Amygdala (tissue), 56 donors: ENCODE results near the gene LRP8.

Experiments used
- DNase-seq, 56 donors: peaks; one replicate each; lab custom pipeline; 2025; lab: John Stamatoyannopoulos, UW

The LRP8 gene

GRCh38 chr1:53196485-53197290, 131.2 kb downstream of the LRP8 start, which contains the start of gene CPT2:
Gene CPT2 (plus strand): TSS chr1:53196824. CDS start chr1:53196944, 120 bp downstream.
- peak; percentile 21 to 94 (median 82) for DNase-seq

DNA sequence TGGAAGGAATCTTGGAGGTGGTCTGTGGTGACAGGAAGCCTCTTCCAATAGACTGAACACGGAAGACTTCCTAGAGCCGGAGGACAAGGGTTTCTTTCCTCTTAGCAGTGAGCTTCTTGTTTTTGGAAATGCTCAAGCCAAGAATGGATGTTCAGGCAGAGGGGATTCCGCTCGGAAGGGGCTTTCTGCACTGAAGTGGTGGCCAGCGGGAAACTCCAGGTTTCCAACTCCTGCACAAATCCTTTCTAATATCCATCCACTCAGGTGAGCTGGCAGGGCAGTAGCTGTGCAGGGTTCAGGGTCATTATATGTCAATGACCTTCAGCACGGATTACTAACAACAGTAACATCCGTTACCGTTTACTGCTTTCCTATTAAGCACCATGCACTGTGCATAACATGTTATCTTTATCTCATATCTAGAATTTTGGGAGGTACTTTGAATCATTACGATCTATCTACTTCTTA, 131.8 kb downstream of the LRP8 start:
- no peak for DNase-seq

DNA sequence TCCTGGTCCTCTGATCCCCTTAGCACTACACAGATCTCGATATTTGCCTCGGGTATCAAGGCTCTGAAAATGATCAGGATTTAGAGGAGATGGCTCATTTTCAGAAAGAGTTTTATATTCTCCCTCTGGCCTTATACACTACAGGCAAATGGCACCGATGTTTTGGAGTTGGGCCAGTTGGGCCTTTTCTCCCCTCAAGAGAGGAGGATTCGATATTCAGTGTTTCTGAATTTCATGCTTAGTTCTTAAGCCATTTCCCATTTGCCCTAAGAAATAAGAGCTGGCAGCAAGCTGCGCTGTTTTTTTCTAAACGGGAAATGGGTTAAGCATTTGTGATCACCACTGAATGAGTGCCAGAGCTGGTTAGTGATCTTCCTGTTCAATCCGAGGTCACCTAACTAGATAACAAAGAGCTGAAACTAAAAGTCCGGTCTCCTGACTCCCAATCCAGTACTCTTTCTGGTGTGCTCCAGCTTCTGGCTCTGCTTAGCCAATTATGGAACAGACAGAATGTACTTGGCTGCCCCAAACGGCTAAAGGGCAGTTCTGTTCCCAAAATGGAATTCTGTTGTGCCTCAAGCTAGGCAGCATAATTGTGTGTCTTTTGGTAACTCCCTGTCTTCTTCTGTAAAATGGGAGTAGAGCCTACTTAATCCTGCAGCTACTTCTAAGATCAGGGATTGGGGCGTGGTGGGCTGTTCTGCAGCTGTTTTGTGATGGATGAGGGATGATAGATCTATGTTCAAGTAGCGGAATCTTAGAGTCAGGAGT, 132.4 kb downstream of the LRP8 start:
- no peak for DNase-seq
